GM18868 (cell line): ENCODE data around the gene KNCN.

ENCODE experiments used
- ATAC-seq: cut with Tn5 transposase; IDR thresholded peaks from one replicate; pipeline ENCODE4 v1.9.1; 2021; ENCODE audit warnings: mild to moderate bottlenecking, moderate library complexity; ENCODE audit not compliant: unreplicated experiment

The KNCN gene

DNA sequence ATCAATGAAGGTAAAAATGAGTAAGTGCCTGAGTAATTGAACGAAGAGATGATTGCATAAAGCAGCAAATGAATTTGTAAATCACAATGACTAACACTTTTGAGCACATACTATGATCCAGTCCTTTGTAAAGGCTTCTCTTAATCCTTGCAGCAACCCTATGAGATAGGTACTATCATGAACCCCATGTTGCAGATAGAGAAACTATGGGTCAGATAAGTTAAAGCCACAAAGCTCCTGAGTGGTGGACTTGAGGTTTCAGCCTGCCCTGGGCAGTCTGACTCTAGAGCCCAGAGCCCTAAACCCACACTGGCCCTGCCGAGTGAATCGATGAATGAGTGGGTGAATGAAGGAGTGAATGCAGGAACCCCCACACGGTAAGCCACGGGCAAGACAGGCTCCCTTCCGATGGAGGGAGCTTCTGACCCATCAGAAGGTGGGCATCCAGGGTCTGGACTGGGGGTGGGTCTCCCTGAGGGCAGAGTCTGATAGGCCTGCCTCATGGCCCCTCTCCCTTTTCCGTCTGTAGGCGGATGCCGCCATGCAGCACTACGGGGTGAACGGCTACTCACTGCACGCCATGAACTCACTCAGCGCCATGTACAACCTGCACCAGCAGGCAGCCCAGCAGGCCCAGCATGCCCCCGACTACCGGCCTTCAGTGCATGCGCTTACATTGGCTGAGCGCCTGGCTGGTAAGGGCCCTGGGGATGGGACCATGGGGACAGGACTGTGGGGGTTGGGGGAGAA, 44.8 kb downstream of the KNCN start:
- ATAC-seq, result no peak

DNA sequence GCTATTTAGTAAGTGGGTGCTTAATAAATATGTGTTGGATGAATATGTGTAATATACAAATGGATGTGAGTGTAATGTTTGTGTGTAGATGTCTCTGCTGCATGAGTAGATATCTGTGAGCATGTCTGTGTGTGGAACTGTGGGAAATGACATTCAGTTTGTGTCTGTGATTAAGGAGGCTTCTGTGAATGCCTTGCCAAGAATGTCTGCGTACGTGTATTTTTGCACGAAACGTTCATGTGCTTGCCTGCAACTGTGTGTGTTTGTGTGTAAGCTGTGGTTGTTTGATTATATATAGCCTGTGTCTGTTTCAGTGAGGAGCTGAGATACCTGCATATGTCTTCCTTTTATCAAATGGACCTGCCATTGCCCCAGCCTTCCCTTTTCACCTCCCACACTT, 48.0 kb downstream of the KNCN start:
- no peak for ATAC-seq

GRCh38 chr1:46501528-46501927, 49.9 kb downstream of the KNCN start:
- ATAC-seq, result no peak

DNA sequence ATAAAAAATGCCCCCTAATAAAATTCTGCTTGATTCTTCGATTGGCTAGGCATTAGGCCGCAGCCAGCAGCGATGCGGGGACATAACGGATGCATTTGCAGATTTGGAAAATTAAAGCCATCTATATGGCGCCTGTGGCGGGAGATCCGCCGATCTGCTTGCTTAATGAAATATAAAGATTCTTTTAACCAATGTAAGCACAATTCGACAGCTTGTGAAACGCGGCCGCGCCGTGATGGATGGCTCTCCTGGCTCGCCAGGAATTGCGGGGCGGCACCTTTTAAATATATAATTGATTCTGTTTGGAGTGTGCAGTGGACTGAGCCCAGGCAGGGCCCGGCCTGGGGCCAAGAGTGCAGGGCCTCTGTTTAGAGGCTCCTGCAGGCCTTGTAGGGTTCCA, 53.8 kb downstream of the KNCN start:
- ATAC-seq, result no peak

DNA sequence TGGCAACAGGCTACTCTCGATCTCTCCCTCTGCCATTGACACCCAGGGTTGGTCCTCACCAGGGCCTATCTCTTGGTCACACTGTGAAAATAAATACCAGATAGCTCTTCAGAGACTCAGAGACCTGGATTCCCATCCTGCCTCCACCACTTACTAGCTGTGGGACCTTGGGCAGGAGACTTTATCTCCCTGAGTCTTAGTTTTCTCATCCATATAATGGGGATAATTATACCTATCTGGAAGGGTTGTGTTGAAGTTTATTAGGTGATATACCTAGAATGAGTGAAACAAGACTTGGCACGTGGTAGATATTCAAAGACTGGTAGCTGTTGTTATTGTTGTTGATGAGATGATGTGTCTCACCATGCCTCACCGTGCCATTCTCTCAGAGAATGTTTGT, 54.4 kb downstream of the KNCN start:
- no peak for ATAC-seq

DNA sequence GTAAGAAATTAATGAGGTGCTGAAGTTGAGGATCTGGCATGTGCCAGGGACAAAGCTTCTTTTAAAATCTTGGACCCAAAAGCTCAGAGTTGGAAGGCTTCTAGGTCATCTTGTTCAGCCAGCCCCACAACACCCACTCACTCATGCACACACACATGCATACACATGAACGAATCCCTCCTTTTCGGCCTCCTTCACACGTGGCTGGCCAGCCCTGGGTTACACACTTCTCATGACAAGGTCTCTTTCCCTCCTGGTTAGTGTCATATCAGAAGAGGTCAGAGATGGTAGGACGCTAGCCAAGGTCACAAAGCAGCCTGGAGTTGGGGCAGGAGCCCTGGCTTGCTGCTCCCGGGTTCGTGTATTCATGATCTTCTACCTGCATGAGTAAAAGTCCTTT, 54.9 kb downstream of the KNCN start:
- no peak for ATAC-seq

- ATAC-seq, result no peak
These were observed 55.7 kb downstream of the KNCN start for GRCh38 chr1:46495778-46496177.
